Measurements from ENCODE around the gene PSEN1.

The PSEN1 gene

DNA sequence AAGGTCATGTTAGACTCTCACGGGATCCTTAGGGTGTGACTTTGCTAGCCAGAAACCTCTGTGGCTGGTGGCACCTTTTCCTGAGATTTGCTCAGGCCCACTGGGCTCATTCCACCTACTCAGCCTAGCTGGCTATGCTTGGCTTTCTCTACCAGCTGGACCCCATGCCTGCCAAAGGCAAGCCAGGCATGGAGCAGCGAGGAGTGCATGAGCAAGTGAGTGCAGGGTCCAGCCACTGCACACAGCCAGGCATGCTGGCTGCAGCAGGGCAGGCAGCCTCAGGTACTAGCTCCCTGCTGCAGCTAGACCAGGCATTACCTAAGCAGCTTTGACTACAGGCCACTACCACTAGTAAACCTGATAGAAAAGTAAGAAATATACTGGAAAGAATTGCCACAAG is 71.3 kb downstream of the PSEN1 start:
- POLR2A ChIA-PET (ENCODE audit: low non-redundant PET) = no interaction called here
- TF ChIP-seq, protein P1, sequence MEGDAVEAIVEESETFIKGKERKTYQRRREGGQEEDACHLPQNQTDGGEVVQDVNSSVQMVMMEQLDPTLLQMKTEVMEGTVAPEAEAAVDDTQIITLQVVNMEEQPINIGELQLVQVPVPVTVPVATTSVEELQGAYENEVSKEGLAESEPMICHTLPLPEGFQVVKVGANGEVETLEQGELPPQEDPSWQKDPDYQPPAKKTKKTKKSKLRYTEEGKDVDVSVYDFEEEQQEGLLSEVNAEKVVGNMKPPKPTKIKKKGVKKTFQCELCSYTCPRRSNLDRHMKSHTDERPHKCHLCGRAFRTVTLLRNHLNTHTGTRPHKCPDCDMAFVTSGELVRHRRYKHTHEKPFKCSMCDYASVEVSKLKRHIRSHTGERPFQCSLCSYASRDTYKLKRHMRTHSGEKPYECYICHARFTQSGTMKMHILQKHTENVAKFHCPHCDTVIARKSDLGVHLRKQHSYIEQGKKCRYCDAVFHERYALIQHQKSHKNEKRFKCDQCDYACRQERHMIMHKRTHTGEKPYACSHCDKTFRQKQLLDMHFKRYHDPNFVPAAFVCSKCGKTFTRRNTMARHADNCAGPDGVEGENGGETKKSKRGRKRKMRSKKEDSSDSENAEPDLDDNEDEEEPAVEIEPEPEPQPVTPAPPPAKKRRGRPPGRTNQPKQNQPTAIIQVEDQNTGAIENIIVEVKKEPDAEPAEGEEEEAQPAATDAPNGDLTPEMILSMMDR (conservative IDR thresholded peaks at IDR 0.05; ENCODE audit: low read depth) = no peak
- H3K27ac ChIP-seq = no peak overlapping the region
- DNase-seq (ENCODE audit: low spot score) = no peak
- CTCF ChIA-PET = no interaction called here

DNA sequence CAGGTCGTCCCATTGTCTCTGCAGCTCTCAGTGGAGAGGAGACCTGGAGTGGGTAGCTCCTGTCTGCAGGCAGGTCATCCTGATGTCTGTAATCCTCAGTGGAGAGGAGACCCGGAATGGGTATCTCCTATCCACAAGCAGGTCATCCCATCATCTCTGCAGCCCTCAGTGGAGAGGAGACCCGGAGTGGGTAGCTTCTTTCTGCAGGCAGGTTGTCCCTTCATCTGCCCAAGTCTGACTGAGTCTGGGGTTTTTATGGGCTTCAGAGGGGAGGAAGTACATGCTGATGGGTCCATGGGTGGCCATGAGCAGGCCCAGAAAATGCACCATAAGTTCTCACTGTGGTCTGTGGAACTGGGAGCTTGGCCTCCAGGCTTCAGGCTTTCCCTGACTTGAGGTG is 72.1 kb downstream of the PSEN1 start:
- DNase-seq (ENCODE audit: low spot score) = no peak
- CTCF ChIA-PET = interaction anchor here (0.7 kb wide), 1 partner anchor 425 kb away, joined by 3 read pairs; no protein-coding TSS in a partner anchor

DNA sequence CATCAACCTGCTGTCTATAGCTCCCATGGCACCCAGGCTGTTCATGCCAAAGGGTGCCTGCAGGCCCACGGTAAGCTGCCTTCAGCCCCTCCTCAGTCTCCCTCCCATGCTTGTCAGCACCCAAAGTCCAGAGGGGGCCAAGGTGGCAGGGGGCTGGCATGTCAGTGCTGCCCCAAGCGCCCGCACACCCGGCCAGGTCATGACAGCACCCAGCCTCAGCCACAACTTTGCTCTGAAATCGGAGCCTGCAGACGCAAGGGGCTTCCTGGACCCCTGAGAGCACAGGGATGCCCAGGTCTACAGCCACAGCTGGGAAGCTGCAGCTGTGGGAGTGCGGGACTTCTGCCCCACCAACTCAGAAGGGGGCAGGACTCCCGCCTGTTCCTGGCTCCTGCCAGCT is 72.5 kb downstream of the PSEN1 start:
- POLR2A ChIA-PET (ENCODE audit: low non-redundant PET) = no interaction called here
- CTCF ChIA-PET = interaction anchor here (0.7 kb wide), 1 partner anchor 425 kb away, joined by 3 read pairs; no protein-coding TSS in a partner anchor
- peak overlapping the region; percentile 57 for H3K27ac ChIP-seq
- TF ChIP-seq, protein P1 (conservative IDR thresholded peaks at IDR 0.05; ENCODE audit: low read depth) = no peak
- DNase-seq (ENCODE audit: low spot score) = no peak

More for the DNA sequence above, 72.1 kb downstream of the PSEN1 start:
- POLR2A ChIA-PET (ENCODE audit: low non-redundant PET) = no interaction called here
- peak overlapping the region; percentile 57 for H3K27ac ChIP-seq
- TF ChIP-seq, protein P1 (conservative IDR thresholded peaks at IDR 0.05; ENCODE audit: low read depth) = no peak

DNA sequence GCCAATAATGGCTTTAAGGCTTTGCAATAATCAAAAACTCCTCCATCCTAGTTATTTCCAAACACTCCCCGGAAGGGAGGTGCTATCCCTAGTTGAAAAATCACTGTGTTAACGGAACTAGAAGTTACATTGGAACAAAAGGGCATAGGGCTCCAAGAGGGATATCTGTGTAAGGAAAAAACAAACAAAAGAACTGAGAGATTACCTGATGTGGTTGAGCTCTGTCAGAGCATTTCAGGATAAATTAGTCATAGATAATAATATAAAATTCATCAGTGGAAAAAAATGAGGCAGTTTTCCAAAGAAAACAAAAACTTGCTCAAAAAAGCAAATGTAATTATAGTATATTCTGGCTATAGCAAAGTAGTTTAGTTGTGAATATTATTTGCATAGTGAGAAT is 73.6 kb downstream of the PSEN1 start:
- H3K27ac ChIP-seq = no peak overlapping the region; the same call in 1 of the 2 replicates
- POLR2A ChIA-PET (ENCODE audit: low non-redundant PET) = no interaction called here
- TF ChIP-seq, protein P1 (conservative IDR thresholded peaks at IDR 0.05; ENCODE audit: low read depth) = no peak
- peak; percentile 26 for DNase-seq (ENCODE audit: low spot score)
- CTCF ChIA-PET = interaction anchor here (0.6 kb wide), 1 partner anchor 434 kb away, joined by 3 read pairs; no protein-coding TSS in a partner anchor

DNA sequence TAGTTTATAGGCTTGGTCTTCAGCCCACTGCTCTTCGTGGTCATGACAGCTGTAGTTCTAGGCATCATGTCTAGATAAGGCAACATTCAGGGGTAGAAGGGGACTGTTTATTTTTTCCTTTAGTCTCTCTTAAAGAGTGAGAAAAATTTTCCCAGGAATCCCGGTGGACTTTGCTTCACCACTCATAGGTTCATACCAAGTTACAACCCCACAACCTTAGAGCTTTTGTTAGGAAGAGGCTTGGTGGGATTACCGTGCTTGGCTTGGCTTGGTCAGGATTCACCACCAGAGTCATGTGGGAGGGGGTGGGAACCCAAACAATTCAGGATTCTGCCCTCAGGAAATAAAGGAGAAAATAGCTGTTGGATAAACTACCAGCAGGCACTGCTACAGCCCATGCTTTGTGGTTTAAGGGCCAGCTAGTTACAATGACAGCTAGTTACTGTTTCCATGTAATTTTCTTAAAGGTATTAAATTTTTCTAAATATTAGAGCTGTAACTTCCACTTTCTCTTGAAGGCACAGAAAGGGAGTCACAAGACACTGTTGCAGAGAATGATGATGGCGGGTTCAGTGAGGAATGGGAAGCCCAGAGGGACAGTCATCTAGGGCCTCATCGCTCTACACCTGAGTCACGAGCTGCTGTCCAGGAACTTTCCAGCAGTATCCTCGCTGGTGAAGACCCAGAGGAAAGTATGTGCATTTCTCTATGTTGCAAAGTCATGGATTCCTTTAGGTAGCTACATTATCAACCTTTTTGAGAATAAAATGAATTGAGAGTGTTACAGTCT is 75.1 kb downstream of the PSEN1 start:
- no peak for DNase-seq (ENCODE audit: low spot score)
- POLR2A ChIA-PET (ENCODE audit: low non-redundant PET) = no interaction called here
- CTCF ChIA-PET = no interaction called here
- TF ChIP-seq, protein P1 (conservative IDR thresholded peaks at IDR 0.05; ENCODE audit: low read depth) = no peak
- H3K27ac ChIP-seq = no peak overlapping the region

DNA sequence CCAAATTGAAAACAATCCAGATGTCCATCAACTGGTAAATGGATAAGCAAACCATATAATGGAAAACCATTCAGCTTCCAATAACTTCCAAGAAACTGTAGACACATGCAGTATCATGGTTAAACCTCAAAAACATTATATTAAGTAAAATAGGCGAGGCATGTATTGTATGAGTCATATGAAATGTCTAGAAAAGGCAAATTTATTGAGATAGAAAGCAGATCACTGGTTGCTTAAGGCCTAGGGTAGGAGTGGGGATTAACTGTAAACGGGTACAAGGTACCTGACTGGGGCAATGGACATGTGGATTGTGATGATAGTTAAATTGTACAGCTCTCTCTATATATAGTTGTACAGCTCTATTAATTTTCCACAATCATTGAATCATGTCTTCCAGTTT is 79.7 kb downstream of the PSEN1 start:
- no peak for DNase-seq (ENCODE audit: low spot score)
- ChIA-PET POLR2A (ENCODE audit: low non-redundant PET) (no interaction called here), CTCF (interaction anchor here (0.7 kb wide), 1 partner anchor 466 kb away, joined by 3 read pairs; no protein-coding TSS in a partner anchor)
- H3K27ac ChIP-seq = no peak overlapping the region
- TF ChIP-seq, protein P1 (conservative IDR thresholded peaks at IDR 0.05; ENCODE audit: low read depth) = no peak
